Measurements from ENCODE around the gene CHD9.
A peak's percentile ranks its signal among the peaks of the same experiment; 100 is the strongest.
"Not testable (repeated sequence)": the region's sequence is repeated elsewhere in the genome, so short reads cannot be mapped to it uniquely, and the experiment has no call there.

Gene CHD9

GRCh38 chr16:53054670-53055485, at the start of gene CHD9:
Gene CHD9 (plus strand): TSS chr16:53054991. CDS start chr16:53156090, 101,099 bp downstream.
- peak; percentile 94 for DNase-seq

- DNase-seq, result no peak
Measured at GRCh38 chr16:53007095-53007494, 47.7 kb upstream of the CHD9 start.

GRCh38 chr16:53014287-53014686, 40.5 kb upstream of the CHD9 start:
- DNase-seq, result no peak

GRCh38 chr16:53018834-53019416, 35.9 kb upstream of the CHD9 start:
- no peak for DNase-seq

- DNase-seq, result peak; percentile 83
Measured at GRCh38 chr16:53022374-53022773, 32.4 kb upstream of the CHD9 start.

- no peak for DNase-seq
Measured at GRCh38 chr16:53024045-53024444, 30.7 kb upstream of the CHD9 start.

GRCh38 chr16:53029971-53030370, 24.8 kb upstream of the CHD9 start:
- no peak for DNase-seq

GRCh38 chr16:53031323-53031942, 23.4 kb upstream of the CHD9 start:
- no peak for DNase-seq

GRCh38 chr16:53034306-53034705, 20.5 kb upstream of the CHD9 start:
- DNase-seq, result no peak

- DNase-seq, result no peak
Measured at GRCh38 chr16:53035176-53035942, 19.4 kb upstream of the CHD9 start.

- no peak for DNase-seq
Measured at GRCh38 chr16:53036066-53036465, 18.7 kb upstream of the CHD9 start.

- DNase-seq, result not testable (repeated sequence)
Measured at GRCh38 chr16:53036711-53037110, 18.1 kb upstream of the CHD9 start.

GRCh38 chr16:53040788-53041187, 14.0 kb upstream of the CHD9 start:
- no peak for DNase-seq

- peak; percentile 94 for DNase-seq
Measured at GRCh38 chr16:53041320-53042051, 13.3 kb upstream of the CHD9 start.

- no peak for DNase-seq
Measured at GRCh38 chr16:53042235-53042701, 12.5 kb upstream of the CHD9 start.

- no peak for DNase-seq
Measured at GRCh38 chr16:53043428-53043831, 11.4 kb upstream of the CHD9 start.

GRCh38 chr16:53043986-53044601, 10.7 kb upstream of the CHD9 start:
- DNase-seq, result no peak

GRCh38 chr16:53045341-53046220, 9.2 kb upstream of the CHD9 start:
- DNase-seq, result no peak

- DNase-seq, result not testable (repeated sequence)
Measured at GRCh38 chr16:53047515-53047914, 7.3 kb upstream of the CHD9 start.

GRCh38 chr16:53048139-53048915, 6.5 kb upstream of the CHD9 start:
- no peak for DNase-seq

Data from NCI-H2171 treated with DMSO at 0.1 percent for 48 hours (cell line).